Activated T-cell treated with anti-CD3 and anti-CD28 coated beads, Interleukin-2, amount 50 U/mL, for 1 hour (primary cell): ENCODE data around the gene PABPC1L.

Experiments used
- DNase-seq: peaks from one replicate; pipeline ENCODE4 v3.0.0-alpha.2; 2020

Gene PABPC1L

DNA sequence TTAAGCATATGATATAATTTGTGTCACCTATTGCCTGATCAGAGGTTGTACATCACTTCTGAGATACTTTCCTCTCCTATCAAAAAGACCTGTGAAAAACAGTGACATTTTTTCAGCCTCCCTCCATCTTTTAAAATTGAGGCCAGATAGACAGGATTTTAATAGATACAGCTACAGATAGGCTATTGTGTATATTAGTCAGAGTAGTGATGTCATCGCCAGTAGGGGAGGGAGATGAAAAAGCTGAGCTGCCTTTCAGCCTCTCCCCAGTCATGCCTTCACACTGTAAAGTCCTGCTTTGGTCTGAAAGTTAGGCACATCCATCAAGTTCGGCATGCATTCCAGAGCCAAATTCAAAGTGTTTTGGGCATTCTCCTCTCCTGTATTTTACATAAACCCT is 7.9 kb upstream of the PABPC1L start:
- no peak for DNase-seq

GRCh38 chr20:44904377-44904776 is 5.5 kb upstream of the PABPC1L start:
- no peak for DNase-seq

DNA sequence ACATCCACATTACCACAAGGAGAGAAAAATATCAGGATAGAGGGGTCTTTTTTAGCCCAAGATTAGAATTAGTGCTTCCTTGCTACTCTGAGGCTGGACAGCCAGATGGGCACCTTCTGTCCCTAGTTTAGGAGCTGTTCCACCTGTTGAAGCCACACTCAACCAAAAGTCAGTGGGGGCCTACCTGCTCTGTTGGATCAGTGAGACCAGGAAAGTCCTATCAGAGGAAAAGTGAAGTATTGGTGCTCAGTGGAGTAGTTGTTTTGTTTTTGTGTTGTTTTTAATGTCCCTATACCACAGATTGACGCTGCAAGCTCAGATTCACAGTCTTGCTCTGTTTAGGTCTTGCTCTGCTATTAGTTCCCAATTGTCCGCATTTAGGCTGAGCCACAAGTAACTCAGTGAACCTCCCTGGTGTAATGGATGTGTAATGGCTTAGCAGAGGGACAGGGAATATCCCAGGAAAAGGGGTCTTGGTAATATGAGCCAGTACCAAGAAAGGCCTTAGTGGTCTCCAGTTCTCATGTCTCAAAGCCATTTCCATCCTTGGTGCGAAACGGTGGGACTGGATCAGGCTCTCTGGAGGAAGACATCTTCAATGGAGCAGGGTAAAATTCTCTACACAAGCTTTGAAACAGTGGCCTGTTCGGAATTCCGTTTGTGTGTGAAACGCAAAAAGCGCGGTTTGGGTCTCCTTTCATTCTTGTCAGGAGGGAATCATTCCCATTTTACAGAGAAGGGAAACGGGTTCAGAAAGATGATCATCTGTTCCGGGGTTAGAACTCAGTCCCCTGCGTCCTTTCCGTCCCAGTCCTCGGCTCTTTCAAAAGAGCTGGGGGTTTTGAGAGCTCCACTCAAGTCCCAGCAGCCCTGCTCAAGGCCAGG is 631 bp upstream of the PABPC1L start:
- no peak for DNase-seq

DNA sequence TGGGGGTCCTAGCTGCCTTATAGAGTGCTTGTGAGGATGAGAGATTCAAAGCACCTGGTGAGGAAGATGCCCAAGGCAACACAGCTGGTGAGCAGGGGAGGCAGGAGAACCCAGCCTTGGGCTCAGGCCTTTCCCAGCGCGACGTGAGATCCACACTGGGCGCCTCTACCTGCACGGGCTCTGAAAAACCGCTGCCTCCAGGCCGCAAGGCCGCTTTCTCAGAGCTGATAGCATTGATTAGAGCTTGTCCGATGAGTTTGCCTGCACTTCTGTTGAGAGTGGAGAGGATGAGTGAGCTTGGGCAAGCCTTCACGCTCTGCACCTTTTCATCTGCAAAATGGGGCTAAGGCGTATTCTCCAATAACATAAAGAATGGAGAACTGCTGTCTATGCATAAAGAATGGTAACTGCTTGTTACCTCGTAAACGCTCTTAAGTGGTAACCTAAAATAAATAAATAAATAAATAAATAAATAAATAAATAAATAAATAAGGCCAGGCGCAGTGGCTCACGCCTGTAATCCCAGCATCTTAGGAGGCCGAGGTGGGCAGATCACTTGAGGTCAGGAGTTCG is 916 bp downstream of the PABPC1L start:
- DNase-seq = no peak

GRCh38 chr20:44911264-44911921 is 1.5 kb downstream of the PABPC1L start:
- DNase-seq = peak; percentile 56

GRCh38 chr20:44912189-44912588 is 2.3 kb downstream of the PABPC1L start:
- DNase-seq = no peak

DNA sequence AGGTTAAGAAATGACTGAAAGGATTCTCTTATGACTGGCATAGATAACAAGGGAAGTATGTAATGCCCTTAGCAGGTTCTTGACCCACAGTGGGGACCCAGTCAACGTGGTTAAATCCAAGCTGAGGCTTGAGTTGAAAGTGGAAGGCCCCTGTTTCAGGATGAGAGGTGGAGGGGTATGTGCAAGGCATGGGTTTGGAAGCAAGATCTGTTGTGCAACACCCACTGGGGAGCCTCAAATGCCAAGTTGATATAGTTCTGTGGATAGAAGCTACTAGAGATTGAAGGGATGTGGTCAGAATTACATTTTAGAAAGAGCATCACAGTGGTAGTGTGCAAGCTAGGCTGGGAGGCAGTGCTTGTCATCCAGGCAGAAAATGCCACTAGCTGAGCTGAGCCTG is 5.1 kb downstream of the PABPC1L start:
- DNase-seq = no peak

- no peak for DNase-seq
Observed at GRCh38 chr20:44916586-44916985, 6.7 kb downstream of the PABPC1L start.

- DNase-seq = no peak
Observed at GRCh38 chr20:44917399-44917798, 7.5 kb downstream of the PABPC1L start.

GRCh38 chr20:44918342-44918741 is 8.5 kb downstream of the PABPC1L start:
- DNase-seq = no peak

DNA sequence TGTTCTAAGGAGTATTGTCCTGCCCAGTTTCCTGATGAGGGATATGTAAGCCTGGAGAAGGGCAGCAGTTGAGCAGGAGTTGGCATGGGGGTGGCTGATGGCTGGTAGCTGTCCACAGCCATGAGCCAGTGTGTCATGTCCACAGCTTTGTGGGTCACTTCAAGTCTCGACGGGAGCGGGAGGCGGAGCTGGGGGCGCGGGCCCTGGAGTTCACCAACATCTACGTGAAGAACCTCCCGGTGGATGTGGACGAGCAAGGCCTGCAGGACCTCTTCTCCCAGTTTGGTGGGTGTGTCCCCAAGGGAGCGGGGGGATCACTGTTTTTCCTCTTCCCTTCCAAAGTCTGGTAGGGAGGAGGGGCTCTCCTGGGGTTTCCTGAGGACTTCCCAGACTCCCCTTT is 8.9 kb downstream of the PABPC1L start:
- no peak for DNase-seq

DNA sequence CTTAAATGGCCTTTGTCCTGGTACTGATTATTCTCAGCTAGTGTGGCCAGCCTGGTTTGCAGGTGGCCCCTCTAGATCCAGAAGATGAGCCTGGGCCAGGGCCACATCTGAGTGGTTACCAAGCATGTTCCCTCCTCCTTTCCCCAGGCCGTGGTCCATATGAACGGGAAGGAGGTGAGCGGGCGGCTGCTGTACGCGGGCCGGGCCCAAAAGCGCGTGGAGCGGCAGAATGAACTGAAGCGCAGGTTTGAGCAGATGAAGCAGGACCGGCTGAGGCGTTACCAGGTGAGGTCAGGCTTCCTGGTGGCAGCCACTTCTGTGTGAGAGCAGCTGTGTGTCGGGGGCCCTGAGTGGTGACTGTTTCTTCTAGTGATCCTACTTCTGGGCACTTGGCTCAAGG is 11.6 kb downstream of the PABPC1L start:
- DNase-seq = no peak

DNA sequence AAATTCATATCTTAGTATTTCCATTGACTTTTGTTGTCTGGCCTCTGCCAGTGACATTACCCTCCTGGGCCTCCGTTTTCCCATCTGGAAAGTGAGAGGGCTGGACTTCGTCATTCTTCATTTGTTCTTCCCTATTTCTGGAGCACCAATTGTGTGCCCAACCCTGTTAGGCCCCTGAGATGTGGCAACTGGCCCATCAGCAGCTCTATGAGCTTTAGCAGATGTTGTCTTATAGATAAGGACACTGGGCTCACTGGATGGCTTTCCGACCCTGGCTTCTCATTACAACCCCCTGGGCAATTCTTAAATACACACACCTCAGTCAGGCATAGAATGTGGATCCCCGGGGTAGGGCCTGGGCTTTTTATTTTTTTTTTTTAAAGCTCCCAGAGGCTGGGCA is 14.7 kb downstream of the PABPC1L start:
- DNase-seq = no peak

DNA sequence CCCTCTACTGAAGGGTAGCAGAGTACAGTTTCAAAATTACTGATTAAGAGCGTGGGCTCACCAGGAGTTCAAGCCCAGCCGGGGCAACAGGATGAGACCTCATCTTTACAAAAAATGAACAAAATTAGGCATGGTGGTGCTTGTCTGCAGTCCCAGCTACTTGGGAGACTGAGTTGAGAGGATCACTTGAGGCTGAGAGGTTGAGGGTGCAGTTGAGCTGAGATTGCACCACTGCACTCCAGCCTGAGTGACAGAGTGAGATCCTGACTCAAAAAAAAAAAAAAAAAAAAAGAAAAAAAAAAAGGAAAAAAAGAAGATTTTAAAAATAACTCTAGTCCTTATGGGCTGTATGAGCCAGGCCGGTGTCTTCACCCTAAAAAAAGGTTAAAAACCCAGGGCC is 18.7 kb downstream of the PABPC1L start:
- no peak for DNase-seq

GRCh38 chr20:44930517-44931168 is 20.8 kb downstream of the PABPC1L start:
- no peak for DNase-seq

DNA sequence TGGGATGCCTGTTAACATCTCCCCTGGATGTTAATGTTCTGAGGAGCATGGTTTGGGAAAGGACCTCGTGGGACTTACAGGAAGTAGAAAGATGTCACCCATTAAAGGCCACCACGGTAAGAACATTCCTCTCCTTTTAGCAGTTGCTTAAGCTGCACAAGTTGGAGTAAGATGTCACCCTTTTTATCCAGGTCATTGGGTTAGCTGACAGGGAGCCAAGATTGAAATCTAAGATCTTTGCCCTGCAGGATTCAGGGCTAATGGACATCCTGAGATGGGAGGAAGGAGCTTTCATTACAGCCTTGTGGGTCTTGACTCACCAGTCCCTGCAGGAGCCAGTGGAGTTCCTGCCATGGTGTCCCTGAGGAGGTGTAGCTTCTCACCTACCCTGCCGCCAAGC is 22.1 kb downstream of the PABPC1L start:
- no peak for DNase-seq

DNA sequence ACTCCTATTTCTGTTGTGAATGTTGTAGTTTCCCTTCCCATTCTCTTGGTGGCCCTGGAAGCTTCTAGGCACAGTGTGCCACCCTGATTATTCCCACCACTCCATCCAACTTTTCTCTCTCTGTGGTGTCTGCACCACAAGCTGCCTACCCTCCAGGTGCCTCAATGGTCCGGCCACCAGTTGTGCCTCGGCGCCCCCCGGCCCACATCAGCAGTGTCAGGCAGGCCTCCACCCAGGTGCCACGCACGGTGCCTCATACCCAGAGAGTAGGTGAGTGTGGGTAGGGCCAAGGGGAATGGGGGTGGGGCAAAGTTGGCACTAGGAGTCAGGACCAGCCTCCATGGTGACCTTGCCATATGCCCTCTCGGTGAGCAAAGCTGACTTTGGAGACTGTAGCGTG is 23.1 kb downstream of the PABPC1L start:
- DNase-seq = no peak

- DNase-seq = no peak
Observed at GRCh38 chr20:44936510-44936909, 26.6 kb downstream of the PABPC1L start.

- DNase-seq = no peak
Observed at GRCh38 chr20:44938637-44939036, 28.8 kb downstream of the PABPC1L start.

DNA sequence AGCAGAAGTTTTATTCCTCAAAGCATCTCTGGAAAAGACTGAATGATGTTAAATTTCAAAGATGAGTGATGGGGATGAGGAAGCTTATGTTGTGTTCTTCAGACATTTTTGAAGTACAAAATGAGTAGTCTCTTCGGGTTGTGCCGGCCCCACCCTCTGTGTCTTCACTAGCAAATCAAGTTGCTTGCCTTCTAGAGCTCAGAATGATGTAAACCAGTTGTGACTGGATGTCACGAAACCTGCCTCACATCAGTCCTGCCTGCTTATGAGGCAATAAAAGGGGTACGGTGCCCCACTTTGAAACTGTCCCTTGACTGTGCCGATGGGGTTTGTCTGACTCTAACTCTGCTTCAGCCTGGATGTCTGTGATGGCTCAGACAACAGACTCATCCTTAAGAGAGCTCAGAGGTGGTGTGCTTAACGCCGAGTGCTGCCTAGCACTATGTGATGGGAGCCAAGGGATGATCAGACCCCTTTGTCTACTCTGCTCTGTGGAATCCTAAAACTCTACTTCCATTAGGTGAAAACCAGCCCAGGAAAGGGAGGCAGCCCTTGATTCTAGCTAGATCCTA is 31.3 kb downstream of the PABPC1L start:
- DNase-seq = no peak

- DNase-seq = no peak
Observed at GRCh38 chr20:44942264-44942973, 32.6 kb downstream of the PABPC1L start.

DNA sequence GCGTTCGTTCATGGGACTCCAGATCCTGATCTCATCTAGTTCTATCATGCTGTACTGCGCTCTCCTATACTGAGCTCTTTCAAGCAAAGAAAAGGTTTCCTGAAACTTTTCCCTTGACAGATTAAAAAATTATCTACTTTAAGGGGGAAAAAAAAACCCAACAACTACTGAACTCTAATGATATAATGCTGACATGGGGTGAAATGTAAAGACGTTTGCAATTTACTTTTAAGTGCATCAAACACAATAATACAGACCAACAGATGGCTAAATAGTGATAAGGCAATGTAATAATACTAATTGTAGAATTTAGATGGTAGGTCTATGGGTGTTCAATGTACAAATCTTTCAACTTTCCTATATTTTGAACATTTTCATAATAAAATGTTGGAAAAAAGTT is 34.0 kb downstream of the PABPC1L start:
- no peak for DNase-seq

DNA sequence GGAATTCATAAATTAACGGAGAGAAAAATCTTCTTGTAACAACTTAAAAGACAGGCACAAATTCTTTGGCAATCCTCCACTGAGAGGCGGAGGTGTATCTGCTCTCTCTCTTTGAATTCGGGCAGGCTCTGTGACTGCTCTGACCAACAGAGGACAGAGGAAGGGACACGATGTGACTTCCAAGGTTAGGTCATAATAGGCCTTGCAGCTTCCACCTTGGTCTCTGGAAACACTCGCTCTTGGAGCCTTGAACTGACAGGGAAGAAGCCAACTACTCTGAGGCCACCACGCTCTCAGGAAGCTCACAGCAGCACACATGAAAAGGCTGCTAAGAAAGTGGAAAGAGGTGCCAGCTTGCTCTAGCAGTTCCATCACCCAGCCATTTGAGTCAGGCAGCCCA is 35.4 kb downstream of the PABPC1L start:
- DNase-seq = no peak
